Muscle of back (tissue), 10 donors: ENCODE results near the gene ITK. TPM values are rescaled to one million over a fixed set of nuclear protein-coding genes. Genes with fewer than 3 reads are reported as not detected.

ENCODE experiments used
- polyA plus RNA-seq, 10 donors: library from polyadenylated mRNA; unstranded; fragments of 120-200 nt; gene quantifications; one replicate each; pipeline ENCODE4 v1.2.1, GENCODE V29; 2013; ENCODE audit not compliant: insufficient read length in 10 of 10

The ITK gene
- polyA plus RNA-seq, 10 donors: 0.15 to 12.4 (median 0.49) TPM

Other genes starting within 250 kb of the ITK start
- 1 to 10 TPM; 1.5 to 7.6 (median 3.3) TPM for gene TIMD4, start 217.6 kb upstream of the ITK start, polyA plus RNA-seq
- under 1 TPM in 3 of 10 donors, not detected in 7; 0.11 to 0.46 (median 0.16) TPM for gene HAVCR1, start 121.7 kb upstream of the ITK start, polyA plus RNA-seq
- gene HAVCR2, start 71.8 kb upstream of the ITK start, polyA plus RNA-seq: 1 to 10 TPM; 1.5 to 3.1 (median 2.3) TPM
- 10 to 100 TPM; 11.2 to 13.7 (median 12.4) TPM for gene MED7, start 38.0 kb upstream of the ITK start, polyA plus RNA-seq
- gene GARIN3, start 14.6 kb upstream of the ITK start, polyA plus RNA-seq: not detected
- 10 to 100 TPM in 2 of 10 donors, 1 to 10 TPM in 8; 4.0 to 15.4 (median 7.2) TPM for gene CYFIP2, start 85.3 kb downstream of the ITK start, polyA plus RNA-seq